Lower leg skin (tissue), 3 donors: ENCODE measurements around the gene SEC63.

Experiments
- POLR2A ChIP-seq, 2 donors: fragments of 450-650 bp; IDR thresholded peaks; one replicate each; pipeline ENCODE4 v1.6.1; 2016 to 2017; ENCODE audit warnings: antibody characterized with exemption in 2 of 2, mild to moderate bottlenecking in 1 of 2, moderate library complexity in 1 of 2
- TF ChIP-seq, protein P1 (sequence below), 3 donors: fragments of 450-650 bp; IDR thresholded peaks; one replicate each; pipeline ENCODE4 v1.5.1; 2016; ENCODE audit warnings: antibody characterized with exemption in 3 of 3, mild to moderate bottlenecking in 3 of 3, moderate library complexity in 2 of 3

DNA sequence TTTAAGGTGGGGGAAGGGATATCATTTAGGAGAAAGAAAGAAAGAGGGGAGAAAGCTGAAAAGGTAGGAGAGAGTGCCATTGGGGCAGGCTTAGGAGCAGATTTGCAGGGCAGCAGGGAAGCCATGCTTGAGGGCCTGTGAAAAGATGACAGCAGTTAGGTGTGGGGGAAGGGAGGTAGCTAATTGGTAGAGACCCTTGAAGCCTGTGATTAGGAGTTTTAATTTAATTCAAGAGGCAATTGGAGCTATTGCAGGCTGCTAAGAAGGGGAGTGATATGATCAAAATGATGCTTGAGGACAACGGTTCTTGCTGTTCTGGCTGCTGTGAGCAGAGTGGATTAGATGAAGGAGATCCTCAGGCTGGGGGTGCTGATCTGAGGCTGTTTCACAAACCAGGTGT, 24.5 kb upstream of the SEC63 start:
- TF ChIP-seq POLR2A (IDR thresholded peaks at IDR 0.05), result no peak
- TF ChIP-seq, protein P1, sequence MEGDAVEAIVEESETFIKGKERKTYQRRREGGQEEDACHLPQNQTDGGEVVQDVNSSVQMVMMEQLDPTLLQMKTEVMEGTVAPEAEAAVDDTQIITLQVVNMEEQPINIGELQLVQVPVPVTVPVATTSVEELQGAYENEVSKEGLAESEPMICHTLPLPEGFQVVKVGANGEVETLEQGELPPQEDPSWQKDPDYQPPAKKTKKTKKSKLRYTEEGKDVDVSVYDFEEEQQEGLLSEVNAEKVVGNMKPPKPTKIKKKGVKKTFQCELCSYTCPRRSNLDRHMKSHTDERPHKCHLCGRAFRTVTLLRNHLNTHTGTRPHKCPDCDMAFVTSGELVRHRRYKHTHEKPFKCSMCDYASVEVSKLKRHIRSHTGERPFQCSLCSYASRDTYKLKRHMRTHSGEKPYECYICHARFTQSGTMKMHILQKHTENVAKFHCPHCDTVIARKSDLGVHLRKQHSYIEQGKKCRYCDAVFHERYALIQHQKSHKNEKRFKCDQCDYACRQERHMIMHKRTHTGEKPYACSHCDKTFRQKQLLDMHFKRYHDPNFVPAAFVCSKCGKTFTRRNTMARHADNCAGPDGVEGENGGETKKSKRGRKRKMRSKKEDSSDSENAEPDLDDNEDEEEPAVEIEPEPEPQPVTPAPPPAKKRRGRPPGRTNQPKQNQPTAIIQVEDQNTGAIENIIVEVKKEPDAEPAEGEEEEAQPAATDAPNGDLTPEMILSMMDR (IDR thresholded peaks at IDR 0.05), result no peak
